Colonic mucosa (tissue), 4 donors: ENCODE data around the gene TRPV6. TPM values are rescaled to one million over a fixed set of nuclear protein-coding genes. Genes with fewer than 3 reads are reported as not detected.
A peak's percentile ranks its signal among the peaks of the same experiment; 100 is the strongest.

Experiments used
- DNase-seq: peaks from one replicate; pipeline ENCODE4 v3.0.0-alpha.2; 2020
- H3K27ac ChIP-seq: fragments of 200-600 bp; one replicate; pipeline ENCODE4 v1.8.0; 2021
- H3K27me3 ChIP-seq: fragments of 200-600 bp; one replicate; pipeline ENCODE4 v1.8.0; 2021
- H3K36me3 ChIP-seq: fragments of 200-600 bp; one replicate; pipeline ENCODE4 v1.8.0; 2021
- H3K4me1 ChIP-seq: fragments of 200-600 bp; one replicate; pipeline ENCODE4 v1.8.0; 2021; ENCODE audit warnings: mild to moderate bottlenecking
- H3K4me3 ChIP-seq: fragments of 200-600 bp; one replicate; pipeline ENCODE4 v1.8.0; 2021
- H3K9ac ChIP-seq, 2 donors: one replicate each; pipeline ENCODE4 v1.7.0; 2013; ENCODE audit warnings: control low read depth in 2 of 2, low read depth in 2 of 2, low read length in 2 of 2
- H3K9me3 ChIP-seq: fragments of 200-600 bp; one replicate; pipeline ENCODE4 v1.8.0; 2021
- CTCF ChIP-seq: fragments of 200-600 bp; IDR thresholded peaks from one replicate; pipeline ENCODE4 v1.8.0; 2022; ENCODE audit warnings: antibody characterized with exemption, mild to moderate bottlenecking
- intact Hi-C: fragments of 100-400 bp; cut with DNase I; formaldehyde crosslinking; loops from one replicate; pipeline ENCODE4 v1.14.1; 2022
- total RNA-seq, 2 donors: library from RNA; stranded (reverse); fragmentation: NEBNext Ultra II Directional in 1 of 2; extraction: Animal tissue kit (Norgen Biotek cat#: 25700) in 1 of 2; gene quantifications; one replicate each; pipeline ENCODE4 v1.2.1, GENCODE V29; 2021
- donor health status: healthy.
- donor health status: DM: no; HTN: no; CAD: no.
- donor health status: DM: no; HTN: no; CAD: no.

Gene TRPV6
- total RNA-seq, 2 donors from 2014 or later, result 0.05 to 0.61 TPM

- intact Hi-C loops, result loop anchor here (5.0 to 10.0 kb wide), 2 partner anchors 153 to 360 kb away; no protein-coding TSS in a partner anchor
- peak within 1 kb of the TSS; percentile 57 for H3K27ac ChIP-seq
- DNase-seq, result peak; percentile 85
Observed at GRCh38 chr7:142854372-142855113, 31.0 kb downstream of the TRPV6 start, which contains the start of gene EPHB6. Gene EPHB6, plus strand, starts transcription at chr7:142855076. Its CDS starts 8,152 bp downstream, at chr7:142863228.

GRCh38 chr7:142853739-142854371 lies 31.7 kb downstream of the TRPV6 start:
- Histone ChIP-seq H3K36me3 (no peaks in the 10 kb centered on the region), H3K27me3 (no peaks in the 10 kb centered on the region), H3K27ac (peak overlapping the region; percentile 57), H3K4me1 (peaks cover 6% of the 10 kb centered on the region), H3K9me3 (no peaks in the 10 kb centered on the region), H3K4me3 (peak overlapping the region; percentile 46), H3K9ac (peak overlapping the region; percentile 60 to 67)
- intact Hi-C loops, result loop anchor here (5.0 to 10.0 kb wide), 2 partner anchors 153 to 361 kb away; no protein-coding TSS in a partner anchor
- DNase-seq, result peak; percentile 61
- TF ChIP-seq CTCF, result peak; percentile 73

More at GRCh38 chr7:142854372-142855113, 31.0 kb downstream of the TRPV6 start, which contains the start of gene EPHB6:
- Histone ChIP-seq H3K9me3 (no peaks in the 10 kb centered on the region), H3K36me3 (no peaks in the 10 kb centered on the region), H3K27me3 (no peaks in the 10 kb centered on the region), H3K9ac (peak within 1 kb of the TSS; percentile 60 to 67), H3K4me1 (peaks cover 6% of the 10 kb centered on the region), H3K4me3 (peak within 1 kb of the TSS; percentile 46)
- no peak for TF ChIP-seq CTCF

GRCh38 chr7:142851919-142852318 lies 33.6 kb downstream of the TRPV6 start:
- H3K27ac ChIP-seq, result no peak overlapping the region
- H3K36me3 ChIP-seq, result no peaks in the 10 kb centered on the region
- no peak overlapping the region for H3K4me3 ChIP-seq
- intact Hi-C loops, result loop anchor here (5.0 to 10.0 kb wide), 2 partner anchors 155 to 363 kb away; no protein-coding TSS in a partner anchor
- H3K9ac ChIP-seq, result no peak overlapping the region
- H3K27me3 ChIP-seq, result no peaks in the 10 kb centered on the region
- DNase-seq, result no peak
- TF ChIP-seq CTCF, result no peak
- H3K4me1 ChIP-seq, result peaks cover 6% of the 10 kb centered on the region
- no peaks in the 10 kb centered on the region for H3K9me3 ChIP-seq

GRCh38 chr7:142851269-142851668 lies 34.3 kb downstream of the TRPV6 start:
- H3K9ac ChIP-seq, result no peak overlapping the region
- no peak for DNase-seq
- H3K27ac ChIP-seq, result no peak overlapping the region
- intact Hi-C loops, result loop anchor here (5.0 to 10.0 kb wide), 2 partner anchors 156 to 364 kb away; no protein-coding TSS in a partner anchor
- H3K27me3 ChIP-seq, result no peaks in the 10 kb centered on the region
- H3K9me3 ChIP-seq, result no peaks in the 10 kb centered on the region
- peaks cover 6% of the 10 kb centered on the region for H3K4me1 ChIP-seq
- H3K4me3 ChIP-seq, result no peak overlapping the region
- H3K36me3 ChIP-seq, result no peaks in the 10 kb centered on the region
- no peak for TF ChIP-seq CTCF

GRCh38 chr7:142847353-142847752 lies 38.2 kb downstream of the TRPV6 start:
- H3K36me3 ChIP-seq, result no peaks in the 10 kb centered on the region
- no peak for DNase-seq
- intact Hi-C loops, result no loop called here
- H3K9me3 ChIP-seq, result no peaks in the 10 kb centered on the region
- no peak for TF ChIP-seq CTCF
- H3K9ac ChIP-seq, result no peak overlapping the region
- H3K4me1 ChIP-seq, result no peaks in the 10 kb centered on the region
- H3K4me3 ChIP-seq, result no peak overlapping the region
- no peaks in the 10 kb centered on the region for H3K27me3 ChIP-seq
- H3K27ac ChIP-seq, result no peak overlapping the region
